Retinal pigment epithelial cell (primary cell): ENCODE data around the gene RNPEPL1.
"Not testable (repeated sequence)": the region's sequence is repeated elsewhere in the genome, so short reads cannot be mapped to it uniquely, and the experiment has no call there.

Experiments used
- DNase-seq: peaks from one replicate; pipeline ENCODE4 v3.0.0-alpha.2; 2010; ENCODE audit warnings: low read depth
- H3K4me3 ChIP-seq: 2 replicates; pipeline ENCODE4 v1.5.1; 2011; ENCODE audit warnings: mild to moderate bottlenecking, low read length, control low read depth, moderate library complexity
- TF ChIP-seq, protein P1 (sequence below): conservative IDR thresholded peaks from 2 replicates; pipeline ENCODE4 v1.5.1; 2011; ENCODE audit warnings: low read depth, low read length, control low read depth, inconsistent platforms

RNPEPL1 gene

DNA sequence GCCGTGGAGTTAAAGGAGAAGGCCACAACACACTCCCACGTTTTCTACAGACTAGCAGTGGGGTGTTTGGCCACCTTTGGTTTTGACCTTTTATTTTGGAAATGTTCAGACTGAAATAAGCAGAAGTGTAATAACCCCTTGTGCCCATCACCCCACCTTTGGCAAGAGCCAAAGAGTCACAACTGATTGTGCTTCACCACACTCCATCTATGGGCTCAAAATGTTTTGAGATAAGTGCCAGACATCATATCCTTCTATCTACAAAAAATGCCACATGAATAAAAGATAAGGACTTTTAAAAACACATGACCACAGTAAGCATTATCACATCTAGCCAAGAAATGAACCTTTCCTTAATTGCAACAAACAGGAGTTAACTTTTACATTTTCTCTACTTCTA, 47.1 kb downstream of the RNPEPL1 start:
- DNase-seq = no peak
- no peak overlapping the region for H3K4me3 ChIP-seq
- TF ChIP-seq, protein P1, sequence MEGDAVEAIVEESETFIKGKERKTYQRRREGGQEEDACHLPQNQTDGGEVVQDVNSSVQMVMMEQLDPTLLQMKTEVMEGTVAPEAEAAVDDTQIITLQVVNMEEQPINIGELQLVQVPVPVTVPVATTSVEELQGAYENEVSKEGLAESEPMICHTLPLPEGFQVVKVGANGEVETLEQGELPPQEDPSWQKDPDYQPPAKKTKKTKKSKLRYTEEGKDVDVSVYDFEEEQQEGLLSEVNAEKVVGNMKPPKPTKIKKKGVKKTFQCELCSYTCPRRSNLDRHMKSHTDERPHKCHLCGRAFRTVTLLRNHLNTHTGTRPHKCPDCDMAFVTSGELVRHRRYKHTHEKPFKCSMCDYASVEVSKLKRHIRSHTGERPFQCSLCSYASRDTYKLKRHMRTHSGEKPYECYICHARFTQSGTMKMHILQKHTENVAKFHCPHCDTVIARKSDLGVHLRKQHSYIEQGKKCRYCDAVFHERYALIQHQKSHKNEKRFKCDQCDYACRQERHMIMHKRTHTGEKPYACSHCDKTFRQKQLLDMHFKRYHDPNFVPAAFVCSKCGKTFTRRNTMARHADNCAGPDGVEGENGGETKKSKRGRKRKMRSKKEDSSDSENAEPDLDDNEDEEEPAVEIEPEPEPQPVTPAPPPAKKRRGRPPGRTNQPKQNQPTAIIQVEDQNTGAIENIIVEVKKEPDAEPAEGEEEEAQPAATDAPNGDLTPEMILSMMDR = no peak

DNA sequence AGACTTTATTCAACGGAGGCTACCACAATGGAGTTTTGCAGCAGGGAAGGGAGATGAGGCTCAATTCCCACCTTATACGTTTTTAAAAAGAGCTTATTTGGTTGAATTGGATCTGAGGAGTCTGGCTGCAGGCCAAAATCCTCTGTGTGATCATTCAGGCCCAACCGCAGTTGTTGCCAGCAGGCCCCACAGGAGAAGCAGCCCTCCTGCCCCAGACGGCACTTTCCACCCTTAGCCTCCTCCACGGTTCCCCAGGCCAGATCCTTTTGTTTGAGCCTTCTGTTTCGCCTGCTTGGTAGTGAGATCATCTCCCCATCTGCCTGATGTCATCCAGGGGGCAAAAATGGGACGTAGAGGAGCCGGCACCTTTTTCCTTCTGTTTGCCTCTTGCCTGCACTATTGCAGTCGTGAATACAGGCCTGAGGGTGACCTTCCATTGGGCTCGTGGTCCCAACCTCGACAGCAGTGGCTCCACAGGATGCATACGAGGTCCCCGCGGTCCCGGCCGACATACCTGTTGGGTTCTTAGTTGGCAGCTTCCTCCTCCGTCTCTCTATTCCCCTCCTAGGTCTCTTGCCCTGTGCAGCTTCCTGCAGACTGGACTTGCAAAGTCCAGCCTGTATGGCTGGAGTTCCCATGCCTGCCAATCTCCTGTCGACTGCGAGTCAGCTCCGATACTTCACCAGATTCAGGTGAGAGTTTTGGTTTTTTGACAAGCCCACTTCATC, 47.7 kb downstream of the RNPEPL1 start:
- H3K4me3 ChIP-seq = no peak overlapping the region
- no peak for DNase-seq
- TF ChIP-seq, protein P1 = no peak

DNA sequence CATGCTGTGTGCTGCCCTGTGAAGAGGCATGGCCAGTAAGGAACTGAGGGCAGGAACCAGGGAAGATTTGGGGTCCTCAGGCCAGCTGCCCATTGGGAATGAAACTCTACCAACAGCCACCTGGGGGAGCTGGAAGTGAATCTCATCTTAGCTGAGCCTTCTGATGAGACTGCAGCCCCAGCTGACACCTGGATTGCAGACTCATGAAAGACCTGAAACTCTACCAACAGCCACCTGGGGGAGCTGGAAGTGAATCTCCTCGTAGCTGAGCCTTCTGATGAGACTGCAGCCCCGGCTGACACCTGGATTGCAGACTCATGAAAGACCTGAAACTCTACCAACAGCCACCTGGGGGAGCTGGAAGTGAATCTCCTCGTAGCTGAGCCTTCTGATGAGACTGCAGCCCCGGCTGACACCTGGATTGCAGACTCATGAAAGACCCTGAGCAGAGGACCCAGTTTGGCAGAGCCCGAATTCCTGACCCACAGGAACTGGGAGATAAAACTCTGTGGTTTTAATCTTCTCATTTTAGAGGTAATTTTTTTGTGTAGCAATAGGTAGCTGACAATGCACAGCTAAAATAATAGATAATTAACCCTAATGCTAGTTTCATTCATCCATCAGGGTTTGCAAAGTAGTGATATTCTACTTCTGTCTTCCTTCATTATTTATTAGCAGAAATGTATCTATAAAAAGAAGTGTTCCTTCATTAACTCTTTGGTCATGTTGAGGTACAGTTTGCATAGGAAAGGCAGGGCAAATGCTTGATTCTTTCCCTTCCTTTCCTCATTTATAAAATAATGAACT, 48.8 kb downstream of the RNPEPL1 start:
- not testable (repeated sequence) for DNase-seq, H3K4me3 ChIP-seq

DNA sequence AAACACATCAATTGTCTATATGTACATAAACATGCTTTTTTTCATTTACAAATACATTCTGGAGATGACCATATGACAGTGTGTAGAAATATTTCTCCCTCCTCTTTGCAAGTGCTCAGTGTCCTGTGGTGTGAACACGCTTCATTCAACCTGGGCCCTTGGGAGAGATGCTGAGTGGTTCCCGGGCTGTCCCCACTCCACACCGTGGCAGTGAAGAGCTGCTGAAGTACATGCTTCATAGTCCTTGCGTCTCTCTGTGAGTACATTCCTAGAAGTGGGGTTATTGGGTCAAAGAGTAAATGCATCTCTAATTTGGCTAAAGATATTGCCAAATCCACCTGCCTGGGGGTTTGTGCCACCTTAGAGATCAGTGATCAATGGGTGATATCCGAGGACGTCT, 50.5 kb downstream of the RNPEPL1 start:
- no peak overlapping the region for H3K4me3 ChIP-seq
- no peak for DNase-seq
- TF ChIP-seq, protein P1 = no peak

DNA sequence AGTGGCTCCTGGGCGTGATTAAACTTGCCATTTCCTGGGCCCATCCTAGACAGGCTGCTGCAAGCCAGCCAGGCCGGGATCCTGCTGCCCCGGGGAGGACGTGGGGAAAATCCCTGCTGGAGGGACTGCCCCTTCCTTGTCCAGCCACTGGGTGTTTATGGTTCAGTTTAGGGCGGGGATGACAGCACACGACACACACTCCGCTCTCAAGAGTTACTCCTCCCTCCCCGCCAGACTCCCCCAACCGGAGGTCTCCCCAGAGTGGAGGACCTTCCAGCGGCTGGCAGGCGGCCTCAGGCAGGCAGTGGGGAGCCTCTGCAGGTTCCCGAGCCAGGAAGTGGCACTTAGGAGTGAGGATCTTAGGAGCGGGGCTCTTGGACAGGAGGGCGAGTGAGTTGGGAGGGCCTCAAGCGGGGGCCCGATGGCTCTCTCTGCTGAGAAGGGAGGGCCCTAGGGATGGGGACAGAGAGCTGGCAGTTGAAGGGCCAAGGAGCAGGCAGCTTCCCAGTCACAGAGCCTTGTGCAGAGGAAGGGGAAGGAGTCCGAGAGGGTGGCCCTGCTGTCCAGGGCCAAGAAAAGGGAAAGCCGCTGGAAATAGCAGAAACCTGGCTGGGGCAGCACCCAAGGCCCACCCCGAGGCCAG, 51.3 kb downstream of the RNPEPL1 start:
- TF ChIP-seq, protein P1 = no peak
- no peak for DNase-seq
- no peak overlapping the region for H3K4me3 ChIP-seq

DNA sequence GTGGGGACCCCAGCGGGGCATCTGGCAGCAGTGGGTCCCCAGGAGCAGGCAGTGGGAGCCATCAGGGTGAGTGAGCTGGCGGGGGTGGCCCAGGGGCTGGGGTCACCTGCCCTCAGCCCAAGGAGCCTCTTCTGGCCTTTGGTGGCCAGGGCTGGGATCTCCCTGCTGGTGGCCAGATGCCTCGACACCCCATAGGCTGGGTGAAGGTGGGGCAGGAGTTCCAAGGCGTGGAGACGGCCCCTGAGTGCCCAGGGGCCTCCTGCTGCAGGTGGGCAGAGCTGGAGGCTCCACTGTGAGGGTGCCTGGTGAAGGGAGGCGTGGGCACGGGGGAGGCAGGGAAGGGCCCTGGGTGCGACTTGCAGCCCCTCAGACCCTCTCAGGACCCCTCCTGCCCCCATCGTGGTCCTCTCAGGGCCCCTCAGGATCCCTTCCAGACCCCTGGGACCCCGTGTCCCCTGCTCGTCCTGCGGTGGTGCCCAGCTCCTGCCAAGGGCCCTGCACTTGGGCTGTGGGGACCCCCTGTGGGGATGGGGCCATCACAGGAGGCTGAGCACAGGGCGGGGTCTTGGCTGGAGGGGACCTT, 52.0 kb downstream of the RNPEPL1 start:
- TF ChIP-seq, protein P1 = no peak
- no peak overlapping the region for H3K4me3 ChIP-seq
- no peak for DNase-seq

DNA sequence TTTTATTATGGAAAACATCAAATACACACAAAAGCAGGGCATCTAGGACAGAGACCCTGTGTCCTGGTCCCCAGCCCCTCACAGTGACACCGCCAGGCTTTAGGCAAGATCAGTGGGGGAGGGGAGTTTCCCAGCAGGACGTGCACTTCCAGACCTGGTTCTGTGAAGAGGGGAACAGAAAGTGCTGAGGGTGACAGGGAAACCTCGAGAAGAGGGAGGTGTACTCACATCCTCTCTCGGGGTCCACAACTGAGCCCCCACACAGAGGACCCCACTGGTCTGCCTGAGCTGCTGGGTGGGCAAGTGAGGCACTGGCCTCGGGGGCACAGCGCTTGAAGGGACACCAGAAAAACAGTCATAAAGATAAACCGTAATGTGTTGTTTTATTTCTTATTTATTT, 52.6 kb downstream of the RNPEPL1 start:
- DNase-seq = no peak
- no peak overlapping the region for H3K4me3 ChIP-seq
- TF ChIP-seq, protein P1 = no peak
